ENCODE results near the gene THRA.

THRA gene

DNA sequence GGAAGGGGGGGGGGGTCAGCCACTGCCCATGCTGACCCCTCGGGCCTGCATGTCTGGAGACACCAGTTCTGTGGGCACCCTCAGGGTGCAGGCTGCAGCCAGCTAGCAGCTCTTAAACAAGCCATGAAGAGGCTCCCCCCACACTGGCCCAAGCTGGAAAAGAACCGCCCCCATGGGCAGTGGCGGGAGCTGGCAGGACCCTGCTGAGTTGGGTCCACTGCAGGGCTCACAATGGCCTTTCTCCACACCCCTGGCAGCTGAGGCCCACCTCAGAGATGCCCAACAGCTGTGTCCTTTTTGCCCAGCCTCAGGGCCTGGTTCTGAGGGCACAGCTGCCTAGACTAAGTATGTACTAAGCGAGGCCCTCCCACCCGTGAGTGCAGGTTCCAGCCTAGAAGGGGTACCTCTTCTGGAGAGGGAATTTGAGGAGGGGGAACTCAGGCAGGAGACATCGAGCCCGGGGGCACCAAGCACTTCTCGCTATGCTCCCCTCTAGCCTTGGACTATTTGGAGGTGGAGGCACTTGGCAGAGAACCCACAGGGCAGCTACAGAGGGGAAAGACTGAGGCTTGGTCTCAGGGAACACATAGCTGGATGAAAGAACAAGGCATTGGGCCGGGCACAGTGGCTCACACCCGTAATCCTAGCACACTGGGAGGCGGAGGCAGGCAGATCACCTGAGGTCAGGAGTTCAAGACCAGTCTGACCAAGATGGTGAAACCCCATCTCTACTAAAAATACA is 3.2 kb downstream of the THRA start:
- POLR2A ChIA-PET = interaction anchor here (0.8 to 5.9 kb wide), 6 partner anchors 7 to 35 kb away, joined by 3 to 51 read pairs (median 4); partner anchors contain the start of genes MED24 and NR1D1
- CTCF ChIA-PET = interaction anchor here (1.3 to 4.3 kb wide), 3 partner anchors 10 to 104 kb away, joined by 3 to 45 read pairs (median 4); no protein-coding TSS in a partner anchor
- TF ChIP-seq NFRKB (IDR thresholded peaks at IDR 0.05) (no peak), SUZ12 (IDR thresholded peaks at IDR 0.05) (no peak), FOXM1 (IDR thresholded peaks at IDR 0.05; ENCODE audit: borderline replicate concordance) (no peak), LEF1 (IDR thresholded peaks at IDR 0.05; ENCODE audit: borderline replicate concordance) (no peak), TARDBP (IDR thresholded peaks at IDR 0.05) (no peak), HDGF (IDR thresholded peaks at IDR 0.05; ENCODE audit: borderline replicate concordance) (no peak), SP1 (IDR thresholded peaks at IDR 0.05) (no peak), ELF4 (IDR thresholded peaks at IDR 0.05) (no peak), CTBP1 (IDR thresholded peaks at IDR 0.05; ENCODE audit: borderline replicate concordance) (no peak)
- TF ChIP-seq, protein P1, sequence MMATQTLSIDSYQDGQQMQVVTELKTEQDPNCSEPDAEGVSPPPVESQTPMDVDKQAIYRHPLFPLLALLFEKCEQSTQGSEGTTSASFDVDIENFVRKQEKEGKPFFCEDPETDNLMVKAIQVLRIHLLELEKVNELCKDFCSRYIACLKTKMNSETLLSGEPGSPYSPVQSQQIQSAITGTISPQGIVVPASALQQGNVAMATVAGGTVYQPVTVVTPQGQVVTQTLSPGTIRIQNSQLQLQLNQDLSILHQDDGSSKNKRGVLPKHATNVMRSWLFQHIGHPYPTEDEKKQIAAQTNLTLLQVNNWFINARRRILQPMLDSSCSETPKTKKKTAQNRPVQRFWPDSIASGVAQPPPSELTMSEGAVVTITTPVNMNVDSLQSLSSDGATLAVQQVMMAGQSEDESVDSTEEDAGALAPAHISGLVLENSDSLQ (IDR thresholded peaks at IDR 0.05) = no peak
- DNase-seq (ENCODE audit: extremely low spot score) = no peak

DNA sequence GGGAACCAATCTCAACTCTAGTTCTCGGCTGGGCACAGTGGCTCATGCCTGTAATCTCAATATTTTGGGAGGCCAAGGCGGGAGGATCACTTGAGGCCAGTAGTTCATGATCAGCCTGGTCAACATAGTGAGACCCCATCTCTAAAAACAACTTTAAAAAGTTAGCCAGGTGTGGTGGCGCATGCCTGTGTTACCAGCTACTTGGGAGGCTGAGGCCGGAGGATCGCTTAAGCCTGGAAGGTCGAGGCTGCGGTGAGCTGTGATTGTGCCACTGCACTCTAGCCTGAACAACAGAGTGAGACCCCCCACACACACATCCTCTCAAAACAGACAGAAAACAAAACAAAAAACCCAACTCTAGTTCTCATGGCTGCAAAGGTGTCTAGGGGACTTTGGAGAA is 4.9 kb downstream of the THRA start:
- no peak for TF ChIP-seq HDGF (IDR thresholded peaks at IDR 0.05; ENCODE audit: borderline replicate concordance)
- ChIA-PET CTCF (interaction anchor here (4.3 kb wide), 1 partner anchor 8 kb away, joined by 45 read pairs; no protein-coding TSS in a partner anchor), POLR2A (interaction anchor here (0.7 to 5.9 kb wide), 2 partner anchors 14 to 33 kb away, joined by 3 to 51 read pairs; partner anchors contain the start of genes MED24 and NR1D1)
- no peak for DNase-seq (ENCODE audit: extremely low spot score)

DNA sequence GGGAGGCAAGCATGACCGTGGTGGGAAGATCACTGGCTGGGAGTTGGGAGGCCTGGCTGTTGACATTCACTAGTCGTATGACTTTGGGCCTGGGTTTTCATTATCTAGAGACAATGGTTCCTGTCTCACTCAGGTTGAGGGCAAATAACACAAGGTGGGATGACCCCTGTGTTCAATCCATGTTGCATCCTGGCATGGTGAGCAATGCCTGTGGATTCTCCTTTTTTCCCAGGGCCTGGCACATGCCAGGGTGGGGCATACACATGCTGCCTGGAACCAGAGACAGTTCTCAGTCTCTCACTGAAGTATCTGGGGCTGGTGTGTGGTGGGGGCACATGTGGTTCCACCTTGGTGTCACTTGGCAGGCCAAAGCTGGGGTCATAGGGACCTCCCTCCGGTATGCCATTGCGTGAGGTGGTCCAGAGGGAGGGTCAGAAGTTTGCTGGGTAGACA is 5.4 kb downstream of the THRA start:
- TF ChIP-seq ELF4 (IDR thresholded peaks at IDR 0.05) (no peak), FOXA1 (IDR thresholded peaks at IDR 0.05) (no peak), CTBP1 (IDR thresholded peaks at IDR 0.05; ENCODE audit: borderline replicate concordance) (no peak), HDGF (IDR thresholded peaks at IDR 0.05; ENCODE audit: borderline replicate concordance) (no peak), BHLHE40 (IDR thresholded peaks at IDR 0.05; ENCODE audit: borderline replicate concordance) (no peak), TARDBP (IDR thresholded peaks at IDR 0.05) (no peak)
- no peak for DNase-seq (ENCODE audit: extremely low spot score)
- ChIA-PET CTCF (no interaction called here), POLR2A (interaction anchor here (1.5 to 5.9 kb wide), 3 partner anchors 13 to 88 kb away, joined by 3 to 51 read pairs (median 15); partner anchors contain the start of genes MED24 and PSMD3)

DNA sequence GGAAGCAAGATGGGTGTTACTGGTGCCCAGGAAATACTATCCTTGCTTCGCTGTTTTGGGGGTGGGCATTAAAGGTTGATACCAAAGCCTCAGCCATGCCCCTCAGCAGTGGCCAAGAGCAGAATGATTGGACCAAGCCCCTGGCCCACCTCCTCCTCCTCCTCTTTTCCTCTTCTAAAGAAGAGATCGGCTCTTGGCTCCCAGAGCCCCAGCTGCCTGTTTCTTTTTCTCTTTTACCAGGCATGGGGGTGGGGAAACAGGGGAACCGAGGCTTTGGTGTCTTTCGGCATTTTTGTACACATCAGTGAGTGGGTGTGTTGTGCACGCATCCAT is 5.8 kb downstream of the THRA start:
- POLR2A ChIA-PET = interaction anchor here (1.5 to 1.7 kb wide), 2 partner anchors 14 to 88 kb away, joined by 3 to 15 read pairs; partner anchors contain the start of genes MED24 and PSMD3

DNA sequence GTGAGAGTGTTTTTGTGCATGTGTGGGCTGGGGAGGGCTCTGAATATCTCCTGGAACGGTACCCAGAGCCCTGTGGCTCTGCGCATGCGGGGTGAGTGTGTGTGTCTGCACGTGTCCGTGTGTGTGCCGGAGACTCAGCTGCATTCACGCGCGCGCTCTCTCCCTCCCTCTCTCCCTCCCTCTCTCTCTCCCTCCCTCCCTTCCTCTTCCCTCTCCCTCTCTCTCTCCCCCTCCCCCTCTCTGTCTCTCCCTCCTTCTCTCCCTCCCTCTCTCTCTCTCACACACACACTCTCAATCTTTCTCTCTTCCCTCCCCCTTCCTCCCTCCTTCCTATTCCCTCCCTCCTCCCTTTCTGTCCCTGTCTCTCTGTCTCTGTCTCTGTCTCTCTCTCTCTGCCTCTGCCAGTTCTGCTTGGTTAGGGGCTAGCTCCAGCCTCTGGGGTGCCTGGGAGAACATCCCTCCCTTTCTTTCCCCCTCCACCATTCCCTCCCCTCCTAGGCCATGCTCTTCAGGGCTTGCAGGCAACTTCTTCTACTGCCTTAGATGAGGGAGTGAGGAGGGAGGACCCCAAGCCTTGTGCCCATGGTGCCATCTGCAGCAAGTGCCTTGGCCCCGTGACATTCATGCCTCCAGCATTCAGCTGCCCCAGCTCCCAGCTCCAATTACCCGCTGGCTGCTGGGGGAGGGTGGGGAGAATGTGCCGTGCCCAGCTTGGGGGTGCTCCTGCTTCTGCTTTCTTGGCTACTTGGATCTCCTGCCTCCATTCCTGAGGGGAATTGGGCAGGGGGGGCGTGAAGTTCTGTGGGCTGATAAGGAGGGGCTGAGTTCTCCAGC is 6.4 kb downstream of the THRA start:
- TF ChIP-seq LEF1 (IDR thresholded peaks at IDR 0.05; ENCODE audit: borderline replicate concordance) (no peak), BHLHE40 (IDR thresholded peaks at IDR 0.05; ENCODE audit: borderline replicate concordance) (no peak), FOXA1 (IDR thresholded peaks at IDR 0.05) (no peak), FOXM1 (IDR thresholded peaks at IDR 0.05; ENCODE audit: borderline replicate concordance) (no peak), FOXK2 (IDR thresholded peaks at IDR 0.05) (no peak)
- TF ChIP-seq, protein P1 (IDR thresholded peaks at IDR 0.05) = no peak
- ChIA-PET POLR2A (interaction anchor here (0.7 to 1.7 kb wide), 3 partner anchors 14 to 89 kb away, joined by 3 to 15 read pairs (median 3); partner anchors contain the start of genes MED24 and PSMD3), CTCF (interaction anchor here (0.7 to 1.2 kb wide), 3 partner anchors 17 to 512 kb away, joined by 3 to 4 read pairs (median 3); no protein-coding TSS in a partner anchor)
- DNase-seq (ENCODE audit: extremely low spot score) = peak; percentile 32

More for the DNA sequence above, 5.8 kb downstream of the THRA start:
- no peak for TF ChIP-seq ELF4 (IDR thresholded peaks at IDR 0.05)
- TF ChIP-seq NFRKB (IDR thresholded peaks at IDR 0.05) = no peak
- TF ChIP-seq ZNF384 (IDR thresholded peaks at IDR 0.05) = no peak
- TF ChIP-seq SUZ12 (IDR thresholded peaks at IDR 0.05) = no peak
- no peak for TF ChIP-seq FOXM1 (IDR thresholded peaks at IDR 0.05; ENCODE audit: borderline replicate concordance)
- no peak for TF ChIP-seq FOXK2 (IDR thresholded peaks at IDR 0.05)
- TF ChIP-seq L3MBTL2 (conservative IDR thresholded peaks at IDR 0.05) = no peak
- no peak for TF ChIP-seq SP1 (IDR thresholded peaks at IDR 0.05)
- TF ChIP-seq HDGF (IDR thresholded peaks at IDR 0.05; ENCODE audit: borderline replicate concordance) = no peak
- TF ChIP-seq LEF1 (IDR thresholded peaks at IDR 0.05; ENCODE audit: borderline replicate concordance) = no peak
- no peak for TF ChIP-seq CTBP1 (IDR thresholded peaks at IDR 0.05; ENCODE audit: borderline replicate concordance)
- no peak for TF ChIP-seq BHLHE40 (IDR thresholded peaks at IDR 0.05; ENCODE audit: borderline replicate concordance)
- no peak for TF ChIP-seq ARNT (IDR thresholded peaks at IDR 0.05)
- TF ChIP-seq FOXA1 (IDR thresholded peaks at IDR 0.05) = no peak
- TF ChIP-seq TARDBP (IDR thresholded peaks at IDR 0.05) = no peak
- TF ChIP-seq, protein P1 (IDR thresholded peaks at IDR 0.05) = no peak
- CTCF ChIA-PET = interaction anchor here (0.7 kb wide), 1 partner anchor 513 kb away, joined by 3 read pairs; no protein-coding TSS in a partner anchor
- no peak for DNase-seq (ENCODE audit: extremely low spot score)
